Neural cell (in vitro differentiated cells): ENCODE results near the gene GNAI1.

Experiments
- EP300 ChIP-seq: fragments of 450-650 bp; conservative IDR thresholded peaks from 2 replicates; pipeline ENCODE4 v1.6.1; 2014; ENCODE audit warnings: antibody characterized with exemption, mild to moderate bottlenecking, moderate library complexity; ENCODE audit not compliant: poor library complexity, severe bottlenecking
- POLR2AphosphoS5 ChIP-seq: IDR thresholded peaks from 2 replicates; pipeline ENCODE4 v1.6.1; 2012
- SMC3 ChIP-seq: fragments of 450-650 bp; conservative IDR thresholded peaks from 2 replicates; pipeline ENCODE4 v1.6.1; 2014; ENCODE audit warnings: antibody characterized with exemption, mild to moderate bottlenecking, moderate library complexity; ENCODE audit not compliant: poor library complexity

- TF ChIP-seq EP300 (no peak), POLR2AphosphoS5 (no peak), SMC3 (no peak)
Observed at GRCh38 chr7:80253237-80253636, 118.6 kb downstream of the GNAI1 start.
